Stimulated activated naive CD4-positive, alpha-beta T cell (primary cell): ENCODE measurements around the gene SEZ6L2.
"Not testable (repeated sequence)": the region's sequence is repeated elsewhere in the genome, so short reads cannot be mapped to it uniquely, and the experiment has no call there.

Experiments
- DNase-seq, 6 experiments: peaks; one replicate each; lab custom pipeline; 2025; lab: John Stamatoyannopoulos, UW

SEZ6L2 gene

DNA sequence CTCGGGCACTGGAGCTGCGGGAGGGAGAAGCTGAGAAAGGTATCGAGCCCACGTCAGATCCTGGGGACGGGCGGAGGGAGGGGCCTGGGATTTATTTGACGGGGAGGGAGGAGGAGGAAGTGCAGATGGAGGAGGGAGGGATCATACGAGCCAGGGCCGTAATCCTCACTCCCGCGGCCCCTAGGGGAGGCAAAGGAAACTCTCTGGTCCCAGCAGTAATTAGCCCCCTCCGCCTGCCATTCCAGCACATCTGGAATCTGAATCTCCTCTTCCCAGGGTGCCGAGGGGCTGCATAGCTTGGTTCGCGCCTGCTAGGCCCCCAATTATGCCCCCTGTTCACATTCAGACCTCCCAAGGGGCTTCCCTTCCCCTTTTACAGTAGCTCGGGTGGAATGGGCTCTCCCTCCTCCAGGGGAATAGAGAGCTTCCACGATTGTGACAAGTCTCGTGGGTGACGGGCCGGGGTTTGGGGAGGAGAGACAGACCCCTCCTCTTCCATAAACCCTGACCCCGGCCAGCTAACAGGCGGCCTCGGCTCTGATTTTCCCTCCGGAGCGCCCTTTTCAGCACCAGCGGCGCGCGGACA, at the start of gene SEZ6L2:
SEZ6L2 (minus strand) TSS at position 35 of the 586 bp plus-strand sequence. CDS start 531 bp downstream, outside the sequence.
- no peak for DNase-seq

DNA sequence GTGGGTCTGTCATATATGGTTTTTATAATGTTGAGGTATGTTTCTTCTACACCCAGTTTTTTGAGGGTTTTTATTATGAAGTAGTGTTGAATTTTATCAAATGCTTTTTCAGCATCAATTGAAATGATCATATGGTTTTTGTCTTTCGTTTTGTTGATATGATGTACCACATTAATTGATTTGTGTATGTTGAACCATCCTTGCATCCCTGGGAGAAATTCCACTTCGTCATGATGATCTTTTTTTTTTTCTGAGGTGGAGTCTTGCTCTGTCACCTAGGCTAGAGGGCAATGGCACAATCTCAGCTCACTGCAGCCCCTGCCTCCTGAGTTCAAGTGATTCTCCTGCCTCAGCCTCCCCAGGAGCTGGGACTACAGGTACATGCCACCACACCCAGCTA, 48.5 kb upstream of the SEZ6L2 start:
- no peak for DNase-seq

DNA sequence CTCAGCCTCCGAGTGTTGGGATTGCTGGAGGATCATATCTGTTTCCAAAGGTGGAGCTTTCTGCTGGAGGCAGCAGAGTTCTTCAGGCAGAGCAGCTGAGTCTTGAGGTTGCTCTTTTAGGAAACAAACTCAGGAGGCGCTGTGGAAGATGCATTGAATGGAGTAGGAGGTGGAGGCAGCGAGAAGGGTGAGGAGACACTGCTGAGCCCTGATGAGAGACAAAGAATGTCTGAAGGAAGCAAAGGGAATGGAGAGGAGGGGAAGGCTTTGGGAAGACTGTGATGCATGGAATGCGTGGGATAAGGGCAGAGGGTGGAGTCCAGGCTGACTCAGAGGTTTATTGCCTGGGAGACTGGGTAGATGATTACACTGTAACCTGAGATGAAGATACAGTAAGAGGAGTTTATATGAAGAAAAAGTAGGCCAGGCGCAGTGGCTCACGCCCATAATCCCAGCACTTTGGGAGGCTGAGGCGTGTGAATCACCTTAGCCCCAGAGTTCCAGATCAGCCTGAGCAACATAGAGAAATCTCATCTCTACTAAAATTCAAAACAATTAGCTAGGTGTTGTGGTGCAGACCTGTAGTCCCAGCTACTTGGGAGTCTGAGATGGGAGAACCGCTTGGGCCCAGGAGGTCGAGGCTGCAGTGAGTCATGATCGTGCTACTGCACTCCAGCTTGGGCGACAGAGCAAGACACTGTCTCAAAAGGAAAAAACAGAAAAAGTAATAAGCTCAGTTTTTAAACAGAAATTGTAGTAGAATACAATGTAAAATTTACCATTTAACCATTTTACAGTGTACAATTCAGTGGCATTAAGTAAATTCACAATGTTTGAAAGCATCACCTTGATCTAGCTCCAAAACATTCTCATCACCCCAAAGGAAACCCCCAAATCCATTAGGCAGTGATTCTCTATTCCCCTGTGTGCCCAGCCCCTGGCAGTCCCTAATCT, 44.8 kb upstream of the SEZ6L2 start:
- DNase-seq = no peak

DNA sequence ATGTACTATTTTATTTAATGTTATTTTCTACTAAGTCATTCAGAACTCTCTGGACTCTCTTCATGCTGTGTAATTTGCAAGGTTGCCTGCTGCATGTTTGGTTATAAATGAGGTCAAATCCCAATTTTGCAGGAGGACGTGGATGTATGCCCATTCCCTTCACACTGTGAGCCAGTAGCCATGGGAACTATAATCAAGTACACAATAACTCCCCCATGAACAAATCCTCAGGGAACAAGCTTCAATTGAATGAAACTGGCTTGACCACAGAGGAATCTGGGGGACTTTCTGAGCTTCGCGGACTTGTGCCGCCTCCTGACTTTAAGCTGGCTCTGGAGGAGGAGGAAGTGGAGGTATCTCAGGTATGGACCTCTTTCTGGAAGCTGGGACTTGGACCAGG, 41.3 kb upstream of the SEZ6L2 start:
- no peak for DNase-seq

DNA sequence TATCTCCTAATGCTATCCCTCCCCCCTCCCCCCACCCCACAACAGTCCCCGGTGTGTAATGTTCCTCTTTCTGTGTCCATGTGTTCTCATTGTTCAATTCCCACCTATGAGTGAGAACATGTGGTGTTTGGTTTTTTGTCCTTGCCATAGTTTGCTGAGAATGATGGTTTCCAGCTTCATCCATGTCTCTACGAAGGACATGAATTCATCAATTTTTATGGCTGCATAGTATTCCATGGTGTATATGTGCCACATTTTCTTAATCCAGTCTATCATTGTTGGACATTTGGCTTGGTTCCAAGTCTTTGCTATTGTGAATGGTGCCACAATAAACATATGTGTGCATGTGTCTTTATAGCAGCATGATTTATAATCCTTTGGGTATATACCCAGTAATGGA, 32.4 kb upstream of the SEZ6L2 start:
- not testable (repeated sequence) for DNase-seq

DNA sequence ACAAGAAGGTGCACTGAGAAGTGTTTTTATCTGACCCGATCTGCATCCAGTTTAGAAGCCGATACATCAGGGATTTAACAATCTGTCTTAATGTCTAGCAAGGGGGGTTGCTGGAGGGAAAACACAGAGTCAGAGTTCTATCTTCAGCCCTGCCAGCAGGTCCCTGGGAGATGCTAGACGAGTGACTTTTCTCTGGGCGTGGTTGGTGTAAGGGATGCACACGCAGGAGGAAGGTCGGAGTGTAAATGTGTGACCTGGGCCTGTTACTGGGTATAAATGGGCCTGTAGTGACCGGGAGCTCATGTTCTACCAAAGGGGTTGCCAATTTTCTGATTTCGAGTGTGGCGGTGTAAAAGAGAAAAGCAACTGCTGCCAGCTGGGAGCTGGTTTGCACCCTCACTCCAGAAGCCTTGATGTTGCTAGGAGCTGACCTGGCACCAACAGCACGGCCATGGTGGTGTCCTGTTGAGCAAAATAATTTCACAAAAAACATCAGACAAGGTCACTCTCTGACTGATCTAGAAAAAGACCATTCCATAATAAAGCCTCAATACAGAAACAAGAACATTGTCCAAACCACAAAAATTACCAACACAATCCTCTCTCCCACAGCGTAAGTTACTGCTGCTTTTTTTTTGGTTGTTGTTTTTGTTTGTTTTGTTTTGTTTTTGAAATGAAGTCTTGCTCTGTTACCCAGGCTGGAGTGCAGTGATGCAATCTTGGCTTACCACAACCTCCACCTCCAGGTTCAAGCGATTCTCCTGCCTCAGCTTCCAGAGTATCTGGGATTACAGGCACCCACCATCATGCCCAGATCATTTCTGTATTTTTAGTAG, 27.9 kb upstream of the SEZ6L2 start:
- DNase-seq = no peak

DNA sequence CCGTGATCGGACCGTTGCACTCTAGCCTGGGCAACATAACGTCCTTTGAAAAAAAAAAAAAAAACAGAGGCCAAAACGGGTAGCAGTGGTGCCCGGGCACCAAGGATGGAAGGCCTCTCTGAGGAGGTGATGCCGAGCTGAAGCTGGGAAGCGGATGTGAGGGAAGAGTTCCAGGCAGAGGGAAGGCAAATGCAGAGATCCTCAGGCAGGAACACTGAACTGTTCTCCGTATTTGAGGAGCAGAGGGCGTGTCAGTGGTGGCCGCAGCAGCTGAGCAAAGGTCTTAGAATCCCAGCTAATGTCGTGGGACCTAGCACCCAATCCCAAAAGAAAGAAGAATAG, 27.3 kb upstream of the SEZ6L2 start:
- DNase-seq = peak in 1 of 6 experiments; percentile 15

DNA sequence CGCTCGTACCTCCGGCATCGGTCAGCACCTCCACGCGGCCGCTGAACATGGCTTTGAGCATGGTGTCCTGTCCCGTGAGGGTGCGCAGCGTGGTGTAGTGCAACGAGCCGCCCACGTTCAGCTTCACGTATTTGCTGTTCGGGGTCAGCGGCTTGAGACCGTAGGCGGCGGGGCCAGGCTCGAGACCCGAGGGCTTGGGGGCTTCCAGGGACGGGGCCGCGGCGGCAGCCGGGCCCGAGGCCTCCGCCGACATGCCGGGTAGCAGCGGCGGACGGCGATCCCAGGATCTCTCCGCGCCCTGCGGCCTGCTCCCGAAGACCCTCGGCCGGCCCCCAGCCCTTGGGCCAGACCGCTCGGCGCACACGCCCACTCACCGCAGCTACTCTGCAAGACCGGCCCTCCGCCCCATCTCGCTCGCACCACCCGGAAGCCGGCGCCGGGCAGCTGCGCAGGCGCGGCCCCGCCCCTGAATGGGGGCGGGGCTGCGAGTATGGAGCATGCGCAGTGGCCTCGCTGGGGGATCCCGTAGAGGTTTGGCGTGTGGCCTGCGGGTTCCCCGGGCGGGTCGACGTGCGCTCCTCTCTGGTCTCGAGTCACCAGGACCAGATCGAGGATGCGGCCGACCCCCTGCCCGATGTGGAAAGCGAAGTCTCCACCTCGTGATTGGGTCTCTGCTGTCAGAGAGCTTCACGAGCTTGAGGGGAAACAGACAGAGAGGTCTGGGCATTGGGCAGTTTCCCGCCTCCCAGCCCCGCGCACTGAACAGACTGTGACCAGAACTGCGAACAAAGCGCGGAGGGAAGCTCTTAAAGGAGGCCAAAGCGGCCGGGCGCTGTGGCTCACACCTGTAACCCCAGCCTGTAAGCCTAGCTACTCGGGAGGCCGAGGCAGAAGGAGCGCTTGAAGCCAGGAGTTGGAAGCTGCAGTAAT, 26.7 kb upstream of the SEZ6L2 start, which contains the start of gene KCTD13:
KCTD13 (minus strand) TSS at position 446 of the 930 bp plus-strand sequence; CDS start at position 253, 193 bp downstream.
- peak; percentile 79 to 95 (median 88) for DNase-seq

DNA sequence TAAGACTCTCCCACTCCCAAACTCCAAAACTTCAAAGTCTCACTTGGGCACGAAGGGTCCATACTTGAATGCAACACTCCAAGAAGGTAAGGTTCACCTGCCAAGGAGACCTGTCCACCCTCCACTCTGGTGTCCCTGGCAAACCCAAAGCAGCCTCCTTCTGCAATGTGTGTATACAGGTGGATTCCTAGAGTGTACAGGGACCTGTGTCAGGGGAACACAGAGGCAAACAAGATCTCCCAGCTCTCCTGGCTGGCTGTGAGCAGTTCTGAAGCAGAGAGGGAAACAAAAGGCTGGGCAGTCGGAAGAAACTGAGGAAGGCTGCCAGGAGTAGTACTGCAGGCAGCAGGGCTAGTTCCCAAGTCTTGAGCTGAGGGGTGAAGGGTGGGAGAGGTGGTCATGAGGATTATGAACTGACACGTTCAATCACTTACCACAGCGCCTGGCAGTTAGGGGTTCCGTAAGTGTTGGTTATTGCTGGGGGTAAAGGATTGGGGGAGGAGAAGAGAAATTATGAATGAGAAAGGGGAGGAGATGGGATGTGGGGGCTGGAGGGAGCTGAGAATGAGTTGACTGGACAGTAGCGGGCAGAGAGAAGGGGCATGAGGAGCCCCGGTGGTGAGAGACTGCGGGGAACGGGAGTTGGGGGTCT, 25.9 kb upstream of the SEZ6L2 start:
- DNase-seq = no peak

DNA sequence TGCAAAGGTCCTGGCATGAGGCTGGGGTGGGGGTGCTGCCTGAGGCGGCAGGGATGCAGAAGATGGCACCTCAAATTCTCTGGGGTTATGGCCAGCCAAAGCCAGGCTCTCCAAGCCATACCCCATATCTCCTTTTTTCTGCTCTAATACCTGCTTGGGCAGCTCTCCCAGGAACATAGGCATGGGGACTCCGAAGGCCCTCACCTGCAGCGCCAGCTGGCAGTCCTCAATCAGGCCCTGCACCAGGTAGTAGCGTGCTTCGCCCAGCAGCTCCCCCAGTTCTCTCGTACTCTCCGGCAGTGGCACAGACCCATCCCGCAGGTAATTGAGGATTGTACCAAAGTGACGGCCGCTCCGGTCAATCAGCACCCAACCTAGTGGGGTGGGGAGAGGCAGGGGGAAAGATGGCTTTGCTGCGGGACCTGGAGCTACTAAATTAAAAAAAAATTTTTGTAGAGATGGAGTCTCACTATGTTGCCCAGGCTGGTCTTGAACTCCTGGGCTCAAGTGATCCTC, 23.7 kb upstream of the SEZ6L2 start:
- DNase-seq = no peak

DNA sequence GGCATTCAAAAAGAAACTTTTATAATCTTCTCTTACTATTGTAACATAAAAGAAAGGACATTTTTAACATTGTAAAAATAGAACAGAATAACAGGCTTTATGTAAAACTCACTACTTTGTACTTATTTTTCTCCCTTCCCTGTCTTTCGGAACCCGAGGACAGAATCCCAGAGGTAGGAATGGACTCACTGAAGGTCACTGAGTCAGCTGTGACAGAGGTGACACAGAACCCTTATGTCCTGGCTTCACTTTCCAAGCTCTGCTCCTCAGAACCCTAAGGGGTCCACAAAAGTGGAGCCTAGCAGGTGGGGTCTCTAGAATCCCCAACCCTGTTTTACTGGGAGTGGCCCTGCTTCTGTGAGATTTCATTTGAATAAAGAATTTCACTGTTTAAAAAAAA, 23.0 kb upstream of the SEZ6L2 start:
- no peak for DNase-seq

DNA sequence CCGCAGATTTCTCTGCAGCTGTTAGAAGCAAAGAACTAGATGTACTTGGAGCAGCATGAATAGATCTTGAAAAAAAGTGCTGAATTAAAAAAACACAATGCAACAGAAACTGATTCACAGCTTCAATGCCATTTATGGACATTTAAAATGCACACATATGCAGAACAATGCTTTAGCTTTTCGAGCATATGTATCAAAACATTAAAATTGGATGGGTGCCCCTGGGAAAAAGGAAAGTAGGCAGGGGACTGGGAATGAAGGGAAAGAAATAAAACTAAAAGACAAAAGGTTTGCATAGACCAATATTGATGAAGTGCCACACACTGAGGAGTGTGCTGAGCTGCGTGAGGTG, 21.7 kb upstream of the SEZ6L2 start:
- no peak for DNase-seq

DNA sequence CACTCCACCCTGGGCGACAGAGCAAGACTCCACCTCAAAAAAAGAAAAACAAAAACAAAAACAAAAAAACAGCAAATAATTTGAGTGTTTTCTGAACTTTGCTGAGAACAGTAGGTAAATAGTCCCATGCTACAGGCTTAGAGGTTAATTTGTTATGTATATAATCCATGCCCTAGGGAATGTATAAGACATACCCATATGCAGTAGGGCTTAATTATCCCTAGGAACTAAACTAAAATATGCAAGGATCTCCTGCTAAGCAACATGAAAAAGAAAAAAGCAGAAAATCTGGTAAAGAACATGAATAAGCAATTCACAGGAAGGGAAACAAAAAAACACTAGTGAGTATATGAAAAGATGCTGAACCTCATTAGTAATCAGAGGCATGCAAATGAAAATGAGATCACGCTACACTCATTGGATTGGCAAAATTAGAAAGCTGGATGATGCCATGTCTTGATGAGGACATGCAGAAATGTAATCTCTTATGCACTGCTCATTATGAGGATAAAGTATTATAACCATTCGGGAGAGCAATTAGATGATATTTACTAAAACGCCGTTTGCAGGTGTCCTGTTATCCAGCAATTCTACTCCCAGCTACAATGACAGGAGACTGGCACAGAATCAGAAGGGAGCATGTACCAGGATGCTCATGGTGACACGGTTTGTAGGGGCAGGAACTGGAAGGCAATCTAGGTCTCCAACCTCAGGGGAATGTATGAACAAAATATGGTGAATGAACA, 21.1 kb upstream of the SEZ6L2 start:
- DNase-seq = no peak

DNA sequence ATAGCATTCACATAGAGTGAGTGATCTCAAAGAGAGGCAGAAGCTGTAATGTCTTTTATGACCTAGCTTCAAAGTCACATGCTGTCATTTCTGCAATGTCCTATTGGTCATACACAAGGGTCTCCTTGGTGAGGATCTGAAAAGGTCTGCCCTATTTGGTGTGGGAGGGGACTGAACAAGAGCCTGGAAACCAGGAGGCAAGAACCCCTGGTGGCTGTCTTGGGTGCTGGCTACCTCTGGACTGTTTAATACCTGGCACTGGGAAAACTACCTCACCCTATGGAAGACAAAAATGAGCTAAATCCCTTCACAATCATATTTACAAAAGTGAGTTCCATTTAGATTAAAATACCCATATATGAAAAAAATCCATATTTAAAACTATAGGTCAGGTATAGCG, 17.6 kb upstream of the SEZ6L2 start:
- no peak for DNase-seq

DNA sequence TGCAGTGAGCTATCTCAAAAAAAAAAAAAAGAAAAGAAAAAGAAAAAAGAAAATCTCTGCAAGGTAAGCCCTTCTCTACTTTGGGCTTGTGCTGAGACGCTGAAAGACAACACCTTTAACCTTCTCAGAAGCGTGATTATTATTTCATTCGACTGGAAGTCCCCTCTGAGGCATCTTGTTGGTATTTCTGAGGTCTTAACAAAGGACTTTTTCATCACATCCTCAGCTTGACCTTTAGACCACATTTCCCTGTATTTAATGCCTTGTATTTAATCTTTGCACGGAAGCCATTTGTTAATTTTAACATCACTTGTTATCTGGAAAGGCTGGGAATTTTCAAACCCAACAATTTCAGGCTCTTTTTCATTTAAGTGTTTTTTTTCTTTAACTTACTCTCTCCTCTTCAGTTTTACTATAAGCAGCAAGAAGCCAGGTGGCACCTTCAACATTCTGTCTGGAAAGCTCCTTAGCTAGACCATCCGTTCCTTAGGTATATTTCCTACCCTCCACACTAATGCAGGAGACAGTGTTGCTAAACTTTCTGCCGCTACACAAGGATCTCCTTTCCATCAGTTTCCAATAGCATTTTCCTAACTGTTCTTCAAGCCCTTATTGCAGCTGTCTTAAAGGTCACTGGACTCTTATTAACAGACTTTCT, 16.4 kb upstream of the SEZ6L2 start:
- no peak for DNase-seq

DNA sequence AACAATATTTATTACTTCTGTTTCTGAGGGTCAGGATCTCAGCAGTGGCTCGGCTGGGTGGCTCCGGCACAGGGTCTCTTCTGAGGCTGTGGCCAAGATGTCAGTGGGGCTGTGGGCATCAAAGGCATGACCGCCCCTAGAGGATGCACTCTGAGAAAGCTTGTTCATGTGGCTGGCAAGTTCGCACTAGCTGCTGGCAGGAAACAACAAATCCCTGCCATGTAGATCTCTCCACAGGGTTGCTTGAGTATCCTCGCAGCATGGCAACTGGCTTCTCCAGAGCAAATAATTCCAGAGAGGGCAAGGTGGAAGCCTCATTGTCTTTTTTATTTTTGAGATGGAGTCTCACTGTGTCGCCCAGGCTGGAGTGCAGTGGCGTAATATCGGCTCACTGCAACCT, 14.2 kb upstream of the SEZ6L2 start:
- DNase-seq = no peak

DNA sequence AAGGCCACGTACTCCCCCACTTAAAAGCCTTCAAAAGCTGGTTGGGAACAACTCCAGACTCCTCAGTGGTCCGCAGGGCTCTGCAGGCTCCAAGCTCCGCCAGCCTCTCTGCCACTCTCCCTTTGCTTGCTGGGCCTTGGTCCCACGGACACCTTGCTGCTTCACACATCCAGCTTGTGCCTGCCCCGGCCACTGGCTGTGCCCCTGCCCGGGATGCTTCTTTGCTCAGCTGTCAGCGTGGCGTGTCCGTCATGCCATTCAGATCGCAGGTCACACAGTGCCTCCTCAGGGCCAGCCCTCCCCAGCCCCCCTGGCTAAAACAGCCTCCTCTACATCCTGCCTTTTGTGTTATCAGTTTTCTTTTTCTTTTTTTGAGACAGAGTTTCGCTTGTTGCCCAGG, 12.7 kb upstream of the SEZ6L2 start:
- no peak for DNase-seq

DNA sequence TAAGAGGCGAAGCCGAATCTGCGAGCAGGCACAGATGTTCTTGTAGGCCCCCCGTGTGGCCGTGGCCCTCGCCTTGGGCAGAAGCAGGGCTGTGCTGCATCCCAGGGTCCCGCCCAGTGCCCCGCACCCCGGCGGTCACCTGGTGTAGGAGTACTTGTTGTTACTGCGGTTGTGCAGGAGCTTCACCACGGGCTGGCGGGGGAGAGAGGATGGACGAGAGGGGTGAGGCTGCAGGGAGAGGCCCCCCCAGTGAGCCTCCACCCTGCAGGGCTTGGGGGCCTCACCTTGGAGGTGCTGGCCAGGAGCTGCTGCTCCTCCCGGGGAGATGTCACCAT, 12.3 kb upstream of the SEZ6L2 start:
- DNase-seq = no peak

DNA sequence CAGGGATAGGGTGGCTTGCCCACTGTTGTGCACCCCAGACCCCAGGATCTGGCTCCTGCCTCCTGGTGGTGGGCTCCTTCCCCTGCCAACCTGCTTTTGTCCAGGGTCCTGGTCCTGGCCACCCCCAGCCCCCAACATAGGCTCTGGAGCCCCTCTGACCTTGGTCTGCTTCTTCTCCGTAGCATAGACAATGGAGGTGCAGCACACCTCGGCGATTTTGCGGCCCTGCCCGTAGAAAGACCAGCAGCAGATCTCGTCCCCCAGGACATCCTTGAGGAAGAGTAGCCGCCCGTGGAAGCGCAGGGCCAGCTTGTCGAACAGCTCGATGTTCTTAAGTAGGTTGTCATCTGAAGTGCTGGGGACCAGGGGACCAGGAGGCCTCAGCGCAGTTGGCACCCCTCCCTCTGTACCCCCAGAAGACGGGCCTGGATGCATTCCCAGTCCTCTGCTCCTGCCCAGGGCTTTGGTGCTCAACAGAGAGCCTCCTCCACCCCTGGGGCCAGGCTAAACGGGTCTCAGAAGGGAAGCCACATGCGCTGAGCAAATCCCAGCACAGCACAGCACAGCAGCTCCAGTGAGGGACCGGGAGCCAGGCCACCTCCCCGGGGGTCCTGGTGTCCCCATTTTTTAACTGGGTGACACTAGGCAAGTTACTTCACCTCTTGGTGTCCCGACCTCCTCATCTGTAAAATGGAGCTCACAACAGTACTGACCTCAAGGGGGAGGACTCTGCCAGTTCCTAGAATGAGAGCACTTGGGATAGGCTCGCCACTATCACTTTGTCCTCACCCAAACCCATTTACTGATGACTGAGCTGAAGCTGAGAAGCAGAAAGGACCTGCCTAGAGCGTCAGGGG, 11.7 kb upstream of the SEZ6L2 start:
- no peak for DNase-seq
